GM18907 (cell line): Measurements from ENCODE around the gene CSNK1G3.
A peak's percentile ranks its signal among the peaks of the same experiment; 100 is the strongest.
"Not testable (repeated sequence)": the region's sequence is repeated elsewhere in the genome, so short reads cannot be mapped to it uniquely, and the experiment has no call there.

Experiments used
- ATAC-seq: cut with Tn5 transposase; IDR thresholded peaks from one replicate; pipeline ENCODE4 v1.9.1; 2021; ENCODE audit warnings: mild to moderate bottlenecking, moderate library complexity; ENCODE audit not compliant: unreplicated experiment

CSNK1G3 gene

GRCh38 chr5:123511648-123512605 is at the start of gene CSNK1G3:
Gene CSNK1G3, plus strand, starts transcription at chr5:123512177. Its CDS starts 33,487 bp downstream, at chr5:123545664.
- peak; percentile 96 for ATAC-seq

GRCh38 chr5:123466839-123467238 is 45.1 kb upstream of the CSNK1G3 start:
- not testable (repeated sequence) for ATAC-seq

DNA sequence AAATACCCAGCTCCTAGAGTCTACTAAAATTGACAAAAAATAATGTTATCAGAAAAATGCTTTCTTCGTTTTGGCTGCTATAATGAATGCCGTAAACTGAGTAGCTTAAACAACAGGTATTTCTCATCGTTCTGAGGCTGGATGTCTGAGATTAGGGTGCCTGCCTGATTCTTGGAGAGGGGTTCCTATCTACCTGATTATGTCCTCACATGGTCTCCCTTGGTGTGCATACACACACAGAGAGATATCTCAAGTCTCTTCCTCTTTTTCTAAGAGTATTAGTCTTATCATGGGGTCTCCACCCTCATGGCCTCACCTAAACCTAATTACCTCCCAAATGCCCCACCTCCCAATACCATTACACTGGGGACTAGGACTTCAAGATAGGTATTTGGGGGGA is 40.6 kb upstream of the CSNK1G3 start:
- no peak for ATAC-seq

DNA sequence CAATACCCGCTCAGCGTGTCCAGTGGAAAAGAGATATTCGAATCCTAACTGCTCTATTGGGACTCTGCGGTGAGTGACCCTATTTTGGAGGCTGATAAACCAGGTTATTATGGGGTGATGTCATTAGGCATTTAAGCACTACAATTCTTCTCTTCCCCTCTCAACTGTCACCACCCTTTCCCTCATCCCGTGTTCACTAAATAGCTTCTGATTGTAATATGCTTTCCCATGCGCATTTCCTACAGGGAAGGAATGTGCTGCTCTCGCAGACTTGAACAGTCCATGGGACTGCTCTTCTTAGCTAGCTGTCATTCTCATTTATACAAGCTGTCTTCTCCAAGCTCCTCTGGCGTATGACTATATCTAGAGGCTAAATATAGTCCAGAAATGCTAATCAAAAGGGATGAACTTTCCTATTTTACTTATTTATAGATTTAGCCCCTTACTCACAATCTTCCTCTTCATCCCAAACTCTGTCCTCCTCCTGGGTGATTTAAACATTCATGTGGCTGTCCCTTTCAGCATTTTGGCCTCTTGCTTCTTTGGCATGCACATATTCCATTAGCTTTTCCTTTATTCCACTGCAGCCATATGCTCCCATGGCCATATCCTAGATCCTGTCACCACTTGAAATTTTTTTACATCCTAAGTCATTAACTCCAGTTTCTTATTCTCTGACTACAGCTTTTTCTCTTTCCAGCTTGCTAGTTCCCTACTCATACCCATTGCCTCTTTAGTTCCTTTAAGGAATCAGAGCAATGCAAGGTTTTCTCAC is 39.6 kb upstream of the CSNK1G3 start:
- ATAC-seq = no peak

DNA sequence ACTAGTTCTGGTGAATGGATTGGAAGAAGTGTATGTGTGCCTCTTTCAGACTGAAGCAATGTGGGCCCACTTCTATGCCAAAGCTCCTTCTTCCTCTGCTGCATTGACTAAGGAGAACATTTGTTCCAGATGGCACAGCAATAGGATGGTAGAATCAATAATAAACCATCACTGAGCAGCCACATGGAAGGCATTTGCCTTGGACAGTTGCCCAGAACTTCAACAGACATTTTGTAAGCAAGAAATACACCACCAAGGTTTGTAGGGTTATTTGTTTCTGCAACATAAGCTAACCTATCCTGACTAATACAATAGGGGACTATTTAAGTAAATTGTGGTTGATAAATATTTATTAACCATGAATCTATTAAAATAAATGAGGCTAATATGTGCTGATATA is 37.7 kb upstream of the CSNK1G3 start:
- no peak for ATAC-seq

DNA sequence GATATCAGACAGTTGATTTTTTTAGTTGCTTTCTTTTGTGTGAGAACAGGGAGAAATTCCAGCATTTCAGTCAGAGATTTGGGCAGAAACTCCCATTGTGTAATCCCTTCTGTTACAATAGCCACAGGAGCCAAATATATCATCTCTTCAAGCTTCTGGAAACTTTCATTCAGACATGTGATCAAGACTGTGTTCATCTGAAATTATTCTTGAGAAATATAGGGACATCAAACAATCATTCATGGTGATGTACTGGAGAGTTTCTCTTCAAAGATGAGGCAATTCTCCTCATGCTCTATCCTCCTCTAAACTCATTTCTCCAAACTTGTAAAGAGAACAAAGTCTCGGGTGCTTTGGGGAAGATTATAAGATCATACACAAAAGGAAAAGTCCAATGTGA is 35.2 kb upstream of the CSNK1G3 start:
- ATAC-seq = no peak

DNA sequence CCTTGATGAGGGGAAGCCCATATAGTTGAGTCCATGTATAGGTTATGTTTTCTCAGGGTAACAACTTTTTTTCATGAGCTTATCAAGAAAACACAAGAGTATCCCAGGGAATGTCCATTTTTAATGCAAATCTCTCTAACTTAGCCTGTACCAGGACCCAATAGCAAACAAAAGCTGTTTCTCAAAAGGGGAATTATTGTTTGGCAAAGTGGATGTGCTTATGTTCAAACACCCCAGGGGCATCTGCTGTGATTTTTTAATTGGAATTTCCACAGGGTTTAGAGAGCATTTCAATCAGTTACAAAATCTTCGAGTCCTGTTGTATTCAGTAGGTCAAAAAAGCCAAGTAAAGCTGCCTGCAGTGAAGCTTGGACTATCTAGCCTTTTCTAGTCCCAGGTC is 33.4 kb upstream of the CSNK1G3 start:
- ATAC-seq = no peak

DNA sequence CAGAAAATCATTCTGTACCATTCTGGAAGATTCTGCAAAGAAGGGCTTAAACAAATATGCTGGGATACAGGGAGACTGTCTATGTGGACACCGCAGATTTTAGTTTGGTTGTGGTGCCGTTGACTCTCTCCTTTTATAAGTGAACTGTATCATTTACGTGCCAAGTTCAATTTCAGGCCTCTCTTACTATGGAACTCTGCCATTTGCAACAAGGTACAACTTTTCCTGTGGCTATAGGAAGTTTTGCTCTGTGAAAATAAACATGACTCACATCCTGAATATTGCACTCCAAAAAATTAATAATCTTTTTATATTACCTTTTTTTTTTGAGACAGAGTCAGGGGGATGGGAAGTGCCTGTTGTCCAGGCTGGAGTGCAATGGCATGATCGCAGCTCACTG is 29.7 kb upstream of the CSNK1G3 start:
- ATAC-seq = no peak

DNA sequence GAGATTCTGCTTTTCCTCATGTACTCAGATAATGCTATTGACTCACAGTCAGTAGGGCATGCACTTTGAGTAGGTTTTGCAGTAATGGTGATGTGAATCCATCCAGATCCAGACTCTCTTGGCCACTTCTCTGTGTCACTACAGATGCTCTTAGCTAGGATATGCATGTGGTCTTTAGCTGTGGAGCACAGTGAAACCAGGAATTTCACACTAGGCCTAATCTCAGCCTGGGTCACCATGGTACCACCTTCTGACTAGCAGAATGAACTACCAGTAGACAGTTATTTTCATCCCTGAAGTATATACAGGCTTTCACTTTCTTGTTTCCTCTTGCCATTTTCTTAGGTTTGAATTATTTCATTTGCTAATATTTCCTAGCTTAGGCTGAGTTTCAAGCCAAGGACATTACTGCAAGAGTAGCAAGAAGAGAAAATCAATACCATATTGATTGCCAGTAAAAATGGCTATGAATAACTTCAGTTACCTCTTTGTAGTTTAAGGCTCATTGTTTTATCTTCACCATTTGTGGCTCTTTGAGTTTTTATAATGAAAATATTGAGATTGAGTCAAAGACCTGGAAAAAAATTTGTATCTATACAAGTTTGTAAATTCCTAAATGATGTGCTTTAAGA is 28.4 kb upstream of the CSNK1G3 start:
- ATAC-seq = no peak

GRCh38 chr5:123485275-123485674 is 26.7 kb upstream of the CSNK1G3 start:
- ATAC-seq = no peak

DNA sequence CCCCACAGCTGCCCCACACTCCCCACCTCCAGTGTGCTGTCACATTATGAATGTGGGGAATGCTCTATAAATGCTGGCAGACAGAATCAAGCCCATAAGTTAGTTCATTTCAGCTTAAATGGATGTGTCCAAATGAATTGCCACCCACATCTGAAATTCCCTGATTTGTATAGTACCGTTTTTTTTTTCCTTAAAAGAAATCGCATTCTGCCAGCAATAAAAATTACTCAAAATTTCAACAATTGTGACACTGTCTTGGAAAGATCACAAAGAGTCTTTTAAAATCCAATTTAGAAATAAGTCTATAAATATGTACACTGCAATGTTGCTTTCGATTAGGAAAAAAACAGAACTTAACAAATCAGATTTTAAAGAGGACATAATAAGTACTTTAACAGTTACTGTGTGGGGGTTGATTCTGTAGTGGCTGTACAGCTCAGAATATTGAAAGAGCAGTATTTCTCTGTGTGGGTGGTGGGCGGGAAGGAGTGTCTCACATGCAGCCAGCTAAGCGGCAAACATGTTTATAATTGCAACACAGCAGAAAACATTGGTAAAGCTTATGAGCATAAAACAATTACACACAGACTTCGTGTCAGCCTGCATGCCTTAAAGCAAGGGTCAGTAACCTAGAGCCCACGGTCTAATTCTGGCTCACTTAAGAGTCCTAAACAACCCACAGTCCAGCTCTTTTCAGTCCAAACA is 24.9 kb upstream of the CSNK1G3 start:
- no peak for ATAC-seq

- ATAC-seq = no peak
Observed at GRCh38 chr5:123490974-123491373, 21.0 kb upstream of the CSNK1G3 start.

DNA sequence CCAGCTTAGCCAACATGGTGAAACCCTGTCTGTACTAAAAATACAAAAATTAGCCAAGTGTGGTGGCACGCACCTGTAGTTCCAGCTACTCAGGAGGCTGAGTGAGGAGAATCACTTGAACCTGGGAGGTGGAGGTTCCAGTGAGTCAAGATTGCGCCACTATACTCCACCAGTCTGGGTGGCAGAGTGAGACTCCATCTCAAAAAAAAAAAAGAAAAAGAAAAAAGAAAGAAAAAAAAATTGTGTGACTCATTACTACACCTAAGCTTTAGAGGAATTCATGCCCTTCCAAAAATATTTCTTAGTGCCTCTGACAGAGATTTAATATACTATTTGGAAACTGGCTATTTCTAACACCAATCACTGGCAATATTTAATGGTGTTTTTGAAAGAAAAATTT is 16.8 kb upstream of the CSNK1G3 start:
- not testable (repeated sequence) for ATAC-seq

- no peak for ATAC-seq
Observed at GRCh38 chr5:123496892-123497291, 15.1 kb upstream of the CSNK1G3 start.

DNA sequence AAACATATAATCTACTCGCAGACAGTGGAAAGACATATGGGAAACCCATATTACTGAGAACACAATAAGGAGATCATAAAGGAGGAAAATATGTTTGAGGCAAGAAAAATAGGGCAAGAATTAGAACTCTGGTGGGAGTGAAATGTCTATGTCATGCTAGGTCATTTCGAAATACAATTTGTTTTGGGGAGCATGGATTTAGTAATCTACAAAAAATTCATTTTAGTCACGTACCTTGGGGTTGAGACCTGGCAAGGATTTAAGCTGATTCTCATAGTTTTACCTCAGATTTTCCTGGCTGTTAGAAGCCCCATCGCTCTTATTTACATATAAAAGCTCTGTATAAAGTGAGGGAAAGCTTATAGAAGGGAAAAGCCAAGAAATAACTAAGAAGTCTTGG is 11.5 kb upstream of the CSNK1G3 start:
- ATAC-seq = no peak

GRCh38 chr5:123502120-123502519 is 9.9 kb upstream of the CSNK1G3 start:
- no peak for ATAC-seq

GRCh38 chr5:123503299-123503698 is 8.7 kb upstream of the CSNK1G3 start:
- no peak for ATAC-seq

DNA sequence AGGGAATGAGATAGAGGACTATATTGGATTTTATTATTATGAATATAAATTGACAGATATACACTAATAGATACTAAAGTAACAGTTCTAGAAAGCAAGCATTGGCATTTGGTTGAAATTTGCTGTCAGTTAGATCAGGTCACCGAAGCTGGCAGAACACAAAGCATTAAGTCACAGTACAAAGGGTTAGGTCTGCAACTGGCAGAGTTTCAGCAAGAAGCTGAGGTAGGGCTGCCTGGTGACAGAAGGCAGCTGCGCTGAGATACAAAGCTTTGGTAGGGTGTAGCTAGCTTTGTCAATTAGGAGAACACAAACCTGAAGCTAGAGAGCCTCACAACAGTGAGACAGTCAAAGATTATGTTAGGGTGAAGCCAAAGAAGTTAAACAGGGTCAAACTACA is 6.3 kb upstream of the CSNK1G3 start:
- ATAC-seq = no peak

- no peak for ATAC-seq
Observed at GRCh38 chr5:123508441-123508840, 3.5 kb upstream of the CSNK1G3 start.

DNA sequence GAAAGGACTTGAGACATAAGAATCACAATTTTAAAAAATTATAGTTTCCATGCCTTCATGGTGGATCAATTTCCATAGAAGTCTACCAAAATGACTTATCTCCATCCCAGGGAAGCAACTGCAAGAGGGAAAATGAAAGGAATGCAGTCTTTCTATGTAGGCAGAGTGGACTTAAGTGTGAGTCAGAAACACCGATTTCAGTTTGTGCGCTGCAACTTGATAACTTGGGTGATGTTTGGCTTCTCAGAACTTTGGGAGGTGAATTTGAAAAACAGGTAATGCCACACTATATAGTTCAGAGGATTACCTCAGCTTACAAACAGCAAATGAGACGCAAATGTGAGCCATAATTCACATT is 708 bp upstream of the CSNK1G3 start:
- ATAC-seq = no peak
